CD4-positive, alpha-beta T cell treated with Interleukin-4 for 1 hour (primary cell): ENCODE results near the gene CA14.
"Not testable (repeated sequence)": the region's sequence is repeated elsewhere in the genome, so short reads cannot be mapped to it uniquely, and the experiment has no call there.

Experiments
- DNase-seq, 2 donors: peaks; one replicate each; pipeline ENCODE4 v3.0.0-alpha.2; 2020 to 2022

CA14 gene

GRCh38 chr1:150257624-150258585 is at the start of gene CA14:
Gene CA14 (plus strand): TSS chr1:150257774. CDS start chr1:150258129, 355 bp downstream.
- DNase-seq: no peak

- DNase-seq: not testable (repeated sequence)
Observed at GRCh38 chr1:150208460-150208859, 49.1 kb upstream of the CA14 start.

- no peak for DNase-seq
Observed at GRCh38 chr1:150210091-150210490, 47.5 kb upstream of the CA14 start.

GRCh38 chr1:150210706-150211105 is 46.9 kb upstream of the CA14 start:
- no peak for DNase-seq

GRCh38 chr1:150212070-150212469 is 45.5 kb upstream of the CA14 start:
- DNase-seq: no peak

GRCh38 chr1:150213170-150214098 is 44.1 kb upstream of the CA14 start:
- peak; percentile 92 to 94 for DNase-seq

GRCh38 chr1:150214099-150214756 is 43.3 kb upstream of the CA14 start:
- DNase-seq: not testable (repeated sequence)

GRCh38 chr1:150215855-150216254 is 41.7 kb upstream of the CA14 start:
- not testable (repeated sequence) for DNase-seq

GRCh38 chr1:150221552-150221951 is 36.0 kb upstream of the CA14 start:
- DNase-seq: peak in 1 of 2 donors; percentile 46

GRCh38 chr1:150224983-150225382 is 32.6 kb upstream of the CA14 start:
- no peak for DNase-seq

- no peak for DNase-seq
Observed at GRCh38 chr1:150225546-150225945, 32.0 kb upstream of the CA14 start.

- DNase-seq: no peak
Observed at GRCh38 chr1:150226486-150226885, 31.1 kb upstream of the CA14 start.

GRCh38 chr1:150227228-150227627 is 30.3 kb upstream of the CA14 start:
- no peak for DNase-seq

GRCh38 chr1:150228246-150228645 is 29.3 kb upstream of the CA14 start:
- DNase-seq: not testable (repeated sequence)

- not testable (repeated sequence) for DNase-seq
Observed at GRCh38 chr1:150232921-150233320, 24.7 kb upstream of the CA14 start.

GRCh38 chr1:150233359-150234308 is 23.9 kb upstream of the CA14 start:
- peak in 1 of 2 donors; percentile 36 for DNase-seq

- DNase-seq: no peak
Observed at GRCh38 chr1:150234309-150234565, 23.3 kb upstream of the CA14 start.

GRCh38 chr1:150234566-150235293 is 22.8 kb upstream of the CA14 start:
- DNase-seq: peak; percentile 92 to 94

- peak in 1 of 2 donors; percentile 34 for DNase-seq
Observed at GRCh38 chr1:150235294-150235851, 22.2 kb upstream of the CA14 start.

- DNase-seq: peak; percentile 98 to 99
Observed at GRCh38 chr1:150235852-150236613, 21.5 kb upstream of the CA14 start, which contains the start of gene ANP32E. Gene ANP32E (minus strand): TSS chr1:150236112. CDS start chr1:150235786, 326 bp downstream.
